KG1 (cell line): Measurements from ENCODE around the gene DAZAP1.

Experiments
- DNase-seq: peaks from one replicate; lab custom pipeline; 2025; lab: John Stamatoyannopoulos, UW

The DAZAP1 gene

GRCh38 chr19:1457892-1458291, 50.5 kb downstream of the DAZAP1 start:
- no peak for DNase-seq

GRCh38 chr19:1459479-1459878, 52.1 kb downstream of the DAZAP1 start:
- DNase-seq, result no peak

- DNase-seq, result no peak
Observed at GRCh38 chr19:1460033-1460995, 52.9 kb downstream of the DAZAP1 start.

- no peak for DNase-seq
Observed at GRCh38 chr19:1461862-1462261, 54.5 kb downstream of the DAZAP1 start.

GRCh38 chr19:1465191-1466016, 58.0 kb downstream of the DAZAP1 start:
- DNase-seq, result no peak

GRCh38 chr19:1466018-1466460, 58.7 kb downstream of the DAZAP1 start:
- no peak for DNase-seq

- no peak for DNase-seq
Observed at GRCh38 chr19:1466461-1467214, 59.3 kb downstream of the DAZAP1 start.

- no peak for DNase-seq
Observed at GRCh38 chr19:1467215-1467489, 59.8 kb downstream of the DAZAP1 start.

- DNase-seq, result no peak
Observed at GRCh38 chr19:1467490-1468273, 60.3 kb downstream of the DAZAP1 start.

GRCh38 chr19:1468274-1468820, 61.0 kb downstream of the DAZAP1 start:
- DNase-seq, result no peak

- no peak for DNase-seq
Observed at GRCh38 chr19:1468821-1469254, 61.5 kb downstream of the DAZAP1 start.

GRCh38 chr19:1469255-1470054, 62.1 kb downstream of the DAZAP1 start:
- DNase-seq, result no peak

- no peak for DNase-seq
Observed at GRCh38 chr19:1470055-1470304, 62.6 kb downstream of the DAZAP1 start.

GRCh38 chr19:1470305-1471009, 63.1 kb downstream of the DAZAP1 start:
- no peak for DNase-seq

- no peak for DNase-seq
Observed at GRCh38 chr19:1471010-1471514, 63.7 kb downstream of the DAZAP1 start.

- DNase-seq, result no peak
Observed at GRCh38 chr19:1471515-1472160, 64.3 kb downstream of the DAZAP1 start.

GRCh38 chr19:1472231-1473084, 65.1 kb downstream of the DAZAP1 start:
- no peak for DNase-seq
